Measurements from ENCODE around the gene ARHGEF5.
"Not testable (repeated sequence)": the region's sequence is repeated elsewhere in the genome, so short reads cannot be mapped to it uniquely, and the experiment has no call there.

Gene ARHGEF5

GRCh38 chr7:144355176-144355822, at the start of gene ARHGEF5:
ARHGEF5 (plus strand) TSS chr7:144355402; CDS start chr7:144362670, 7,268 bp downstream.
- not testable (repeated sequence) for DNase-seq

- not testable (repeated sequence) for DNase-seq
Observed at GRCh38 chr7:144309702-144310101, 45.5 kb upstream of the ARHGEF5 start.

DNA sequence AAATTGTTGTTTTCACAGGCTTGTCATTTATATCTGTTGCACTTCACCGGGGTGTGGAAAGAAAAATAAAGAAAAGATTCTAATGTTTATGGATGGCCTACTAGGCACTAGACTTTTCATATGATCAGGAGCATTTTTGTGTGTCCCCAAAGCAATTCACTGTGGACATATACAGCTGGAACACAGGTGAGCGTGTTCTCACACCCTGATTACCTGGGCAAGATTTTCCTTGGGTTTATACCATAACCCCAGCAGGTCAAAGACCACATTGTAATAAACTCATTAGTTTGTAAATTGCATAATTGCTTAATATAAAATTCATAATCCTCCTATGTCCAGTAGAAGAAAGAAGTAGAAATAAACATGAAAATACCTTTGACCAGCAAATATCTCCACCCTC, 44.0 kb upstream of the ARHGEF5 start:
- not testable (repeated sequence) for DNase-seq

DNA sequence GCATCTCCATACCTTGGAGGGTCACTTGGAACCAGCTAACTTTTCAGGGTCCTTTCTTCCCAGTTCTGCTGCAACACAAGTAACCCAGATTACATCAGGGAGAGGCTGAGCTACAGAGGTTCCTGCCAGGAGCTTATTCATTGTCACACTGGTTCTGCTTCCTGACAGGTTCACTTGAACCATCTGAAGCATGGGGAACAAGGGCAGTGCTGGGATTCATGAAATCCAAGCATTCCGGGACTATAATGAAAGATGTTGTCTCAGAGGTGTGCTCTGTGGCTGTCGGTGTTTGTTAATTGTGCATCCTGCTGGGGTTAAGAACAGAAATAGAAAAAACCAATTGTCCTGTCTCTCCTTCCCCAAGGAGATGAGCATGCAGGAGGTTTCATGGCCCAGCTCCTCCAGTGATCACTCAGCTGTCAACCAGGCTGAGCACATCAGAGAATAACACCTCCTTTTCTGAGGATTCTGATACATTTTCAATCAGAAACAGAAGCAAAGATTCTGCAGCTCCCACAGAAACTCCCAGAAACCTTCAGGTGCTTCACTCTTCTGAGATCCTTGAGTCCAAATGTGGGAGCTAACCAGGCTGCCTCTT, 43.2 kb upstream of the ARHGEF5 start, which contains the start of gene OR2A1:
TSS of gene OR2A1 (plus strand) at position 548 of the 598 bp plus-strand sequence. CDS start 5,706 bp downstream, outside the sequence.
- not testable (repeated sequence) for DNase-seq

- DNase-seq: not testable (repeated sequence)
Observed at GRCh38 chr7:144317537-144317936, 37.7 kb upstream of the ARHGEF5 start.

DNA sequence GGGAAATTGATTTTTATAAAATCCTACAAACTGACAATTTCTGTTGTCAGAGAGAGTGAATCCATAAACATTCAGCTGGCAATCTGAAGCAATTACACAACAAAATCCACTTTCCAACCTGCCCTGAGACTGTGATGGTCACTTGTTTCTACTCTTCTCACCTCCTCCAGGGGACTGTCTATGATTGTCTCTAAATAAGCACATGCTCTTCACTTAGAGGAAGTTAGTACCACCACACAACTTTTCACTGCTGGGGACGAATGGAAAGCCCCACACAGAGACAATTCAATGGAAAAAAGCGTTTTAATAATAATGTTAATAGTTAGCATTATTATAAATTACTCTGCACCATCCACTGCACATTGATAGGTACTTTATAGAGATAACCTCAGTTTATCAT, 35.7 kb upstream of the ARHGEF5 start:
- DNase-seq: not testable (repeated sequence)

DNA sequence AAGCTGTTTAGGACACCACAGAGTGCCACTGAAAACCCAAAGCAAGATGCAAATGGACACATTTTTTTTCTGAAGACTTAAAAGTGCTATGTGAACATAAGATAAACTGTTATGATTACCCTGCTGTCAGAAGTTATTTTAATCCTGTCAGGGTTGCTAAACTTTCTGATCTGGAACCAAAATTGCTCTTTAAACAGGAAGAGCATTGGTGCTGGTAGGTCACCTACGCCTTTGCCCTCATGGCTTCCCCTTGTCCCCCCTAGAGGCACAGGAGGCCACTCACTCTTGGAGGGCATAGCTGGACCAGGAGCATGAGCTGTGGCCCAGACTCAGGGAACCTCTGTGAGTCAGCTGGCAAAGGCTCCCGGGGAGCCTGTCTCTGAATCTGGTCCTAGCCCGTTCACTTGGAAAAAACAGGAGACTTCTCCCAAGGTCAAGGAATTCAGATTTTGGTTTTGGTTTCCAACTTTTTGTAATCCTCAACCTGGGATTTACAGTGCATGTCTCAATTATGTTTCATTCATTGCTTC, 33.5 kb upstream of the ARHGEF5 start:
- DNase-seq: not testable (repeated sequence)

GRCh38 chr7:144323359-144323758, 31.8 kb upstream of the ARHGEF5 start:
- DNase-seq: not testable (repeated sequence)

GRCh38 chr7:144325868-144326267, 29.3 kb upstream of the ARHGEF5 start:
- DNase-seq: not testable (repeated sequence)

DNA sequence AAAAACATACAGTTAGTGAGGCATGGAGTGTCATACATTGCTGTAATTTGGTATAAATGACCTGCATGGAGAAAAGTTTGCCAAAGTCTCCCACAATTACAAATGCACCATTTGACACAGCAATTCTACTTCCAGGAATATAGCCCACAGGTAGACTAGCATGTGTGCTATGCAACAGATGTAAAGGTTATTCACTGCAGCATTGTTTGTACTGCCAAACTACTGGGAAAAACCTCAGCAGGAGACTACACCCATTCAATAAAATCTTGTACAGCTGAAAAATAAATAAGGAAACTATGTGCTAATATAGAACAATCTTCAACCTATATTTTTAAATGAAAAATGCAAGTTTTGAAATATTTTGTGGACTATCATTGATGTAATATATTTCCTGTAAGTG, 25.2 kb upstream of the ARHGEF5 start:
- not testable (repeated sequence) for DNase-seq

- DNase-seq: not testable (repeated sequence)
Observed at GRCh38 chr7:144331221-144331995, 23.8 kb upstream of the ARHGEF5 start.

DNA sequence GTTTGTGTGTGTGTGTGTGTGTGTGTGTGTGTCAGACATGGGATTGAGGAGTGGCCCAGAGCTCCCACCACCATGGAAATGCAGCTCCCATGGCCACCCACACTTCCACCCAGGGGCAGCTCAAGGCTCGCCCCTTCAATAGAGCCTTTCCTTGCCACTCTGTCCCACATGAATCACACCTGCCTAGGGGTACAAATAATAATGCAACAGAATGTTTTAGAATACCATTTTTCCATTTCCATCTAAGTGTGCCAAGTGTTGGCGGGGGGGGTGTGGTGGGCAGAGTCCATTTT, 23.3 kb upstream of the ARHGEF5 start:
- not testable (repeated sequence) for DNase-seq

DNA sequence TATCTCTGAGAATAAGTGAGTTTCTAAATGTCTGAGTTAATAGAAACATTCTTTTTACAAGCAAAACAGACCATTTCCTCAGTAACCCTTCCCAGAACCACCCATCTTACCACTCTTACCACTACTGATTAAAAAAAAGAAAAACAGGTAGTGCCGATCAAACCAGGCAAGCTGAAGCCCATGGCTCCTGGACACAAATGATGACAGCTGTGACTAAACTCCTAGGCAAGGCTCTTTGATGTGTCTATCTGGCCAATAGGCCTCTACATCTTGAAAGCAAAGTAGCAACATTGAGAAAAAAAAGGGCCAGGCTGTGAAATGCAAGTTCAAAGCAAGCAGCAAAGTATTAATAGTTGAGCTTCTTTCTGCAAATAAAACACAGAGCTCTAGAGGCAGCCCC, 6.6 kb upstream of the ARHGEF5 start:
- DNase-seq: not testable (repeated sequence)

GRCh38 chr7:144351667-144352066, 3.5 kb upstream of the ARHGEF5 start:
- not testable (repeated sequence) for DNase-seq

GRCh38 chr7:144356185-144356584, 983 bp downstream of the ARHGEF5 start:
- DNase-seq: not testable (repeated sequence)

- DNase-seq: not testable (repeated sequence)
Observed at GRCh38 chr7:144356860-144357259, 1.7 kb downstream of the ARHGEF5 start.

DNA sequence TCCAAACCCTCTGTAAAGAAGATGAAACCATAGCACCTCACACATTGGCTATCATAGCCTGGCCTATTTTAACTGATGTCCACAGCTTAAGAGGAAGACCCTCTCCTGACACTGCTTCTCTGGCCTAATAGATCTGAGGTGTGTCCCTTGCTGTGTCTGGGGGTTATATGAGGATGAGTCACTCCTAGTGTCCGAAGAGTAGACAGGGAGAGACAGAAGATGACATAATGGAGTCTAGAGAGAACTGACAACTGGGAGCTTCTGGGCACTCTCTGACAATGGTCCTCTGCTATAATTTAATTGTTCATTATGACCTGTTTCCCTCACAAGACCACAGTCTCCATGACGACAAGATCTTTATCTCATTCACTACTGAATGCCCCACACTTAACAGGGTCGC, 6.9 kb downstream of the ARHGEF5 start:
- not testable (repeated sequence) for DNase-seq

- not testable (repeated sequence) for DNase-seq
Observed at GRCh38 chr7:144365523-144365922, 10.3 kb downstream of the ARHGEF5 start.

- not testable (repeated sequence) for DNase-seq
Observed at GRCh38 chr7:144367250-144367649, 12.0 kb downstream of the ARHGEF5 start.

GRCh38 chr7:144369221-144369620, 14.0 kb downstream of the ARHGEF5 start:
- not testable (repeated sequence) for DNase-seq

- DNase-seq: no peak
Observed at GRCh38 chr7:144378651-144379050, 23.4 kb downstream of the ARHGEF5 start.

DNA sequence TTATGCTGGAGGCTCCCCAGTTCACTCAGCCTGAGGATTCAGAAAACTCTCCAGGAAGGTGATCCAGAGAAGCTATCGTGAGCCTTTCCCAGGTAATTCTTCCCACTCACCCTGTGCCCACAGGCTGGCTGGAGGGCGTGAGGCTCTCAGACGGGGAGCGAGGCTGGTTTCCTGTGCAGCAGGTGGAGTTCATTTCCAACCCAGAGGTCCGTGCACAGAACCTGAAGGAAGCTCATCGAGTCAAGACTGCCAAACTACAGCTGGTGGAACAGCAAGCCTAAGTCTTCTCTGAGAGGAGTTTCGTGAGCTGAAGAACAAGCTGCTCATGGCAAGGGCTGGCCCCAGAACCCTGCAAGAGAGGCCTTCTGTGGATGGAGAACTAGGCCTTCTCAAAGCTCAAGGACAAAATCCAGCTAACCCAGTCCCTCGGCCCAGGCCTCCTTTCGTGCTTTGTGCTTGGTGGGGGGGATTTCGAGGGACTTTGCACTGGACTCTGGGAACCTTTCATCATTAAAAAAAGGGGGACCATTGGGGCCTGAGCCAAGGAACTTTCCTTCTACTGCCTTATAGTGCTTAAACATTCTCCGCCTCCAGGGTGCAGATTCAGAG, 24.7 kb downstream of the ARHGEF5 start:
- no peak for DNase-seq

GRCh38 chr7:144384071-144384470, 28.9 kb downstream of the ARHGEF5 start:
- DNase-seq: no peak
